ENCODE measurements around the gene FOXO6. TPM values are rescaled to one million over a fixed set of nuclear protein-coding genes. Genes with fewer than 3 reads are reported as not detected.

Gene FOXO6
- total RNA-seq, 2 donors from 2014 or later: 3.3 to 5.0 TPM

GRCh38 chr1:41345434-41346075 is 15.7 kb upstream of the FOXO6 start:
- no peak for DNase-seq (ENCODE audit: low spot score)
- H3K4me1 ChIP-seq (replicated peaks): no peaks in the 10 kb centered on the region
- 84% methylated on average over 3 of the region's 4 CpGs for WGBS

GRCh38 chr1:41347276-41347675 is 14.0 kb upstream of the FOXO6 start:
- no peak for DNase-seq (ENCODE audit: low spot score)
- TF ChIP-seq POLR2A (IDR thresholded peaks at IDR 0.05) (no peak), CTCF (IDR thresholded peaks at IDR 0.05) (no peak), POLR2AphosphoS5 (IDR thresholded peaks at IDR 0.05) (no peak)
- WGBS: 85% methylated on average over 2 of the region's 2 CpGs
- Histone ChIP-seq H3K4me3 (no peak overlapping the region), H3K36me3 (no peaks in the 10 kb centered on the region), H3K27me3 (replicated peaks; ENCODE audit: insufficient read depth) (no peaks in the 10 kb centered on the region), H3K27ac (no peak overlapping the region), H3K9me3 (no peaks in the 10 kb centered on the region), H3K4me1 (replicated peaks) (no peaks in the 10 kb centered on the region)
- intact Hi-C loops (cut with DNase I): no loop called here

More at GRCh38 chr1:41345434-41346075, 15.7 kb upstream of the FOXO6 start:
- Histone ChIP-seq H3K9me3 (no peaks in the 10 kb centered on the region), H3K4me3 (no peak overlapping the region), H3K36me3 (no peaks in the 10 kb centered on the region), H3K27ac (no peak overlapping the region), H3K27me3 (replicated peaks; ENCODE audit: insufficient read depth) (no peaks in the 10 kb centered on the region)
- no peak for TF ChIP-seq CTCF (IDR thresholded peaks at IDR 0.05)
- TF ChIP-seq POLR2AphosphoS5 (IDR thresholded peaks at IDR 0.05): no peak
- TF ChIP-seq POLR2A (IDR thresholded peaks at IDR 0.05): no peak
- intact Hi-C loops (cut with DNase I): no loop called here

- intact Hi-C loops (cut with DNase I): no loop called here
- Histone ChIP-seq H3K27ac (no peak overlapping the region), H3K36me3 (no peaks in the 10 kb centered on the region), H3K4me1 (replicated peaks) (no peaks in the 10 kb centered on the region), H3K4me3 (no peak overlapping the region), H3K9me3 (no peaks in the 10 kb centered on the region), H3K27me3 (replicated peaks; ENCODE audit: insufficient read depth) (no peaks in the 10 kb centered on the region)
- DNase-seq (ENCODE audit: low spot score): no peak
- 90% methylated on average over 4 of the region's 4 CpGs for WGBS
- TF ChIP-seq POLR2AphosphoS5 (IDR thresholded peaks at IDR 0.05) (no peak), CTCF (IDR thresholded peaks at IDR 0.05) (no peak), POLR2A (IDR thresholded peaks at IDR 0.05) (no peak)
Observed at GRCh38 chr1:41348394-41348793, 12.8 kb upstream of the FOXO6 start.

- H3K4me1 ChIP-seq (replicated peaks): peaks cover 3% of the 10 kb centered on the region
- H3K27ac ChIP-seq: no peak overlapping the region
- WGBS: 88% methylated on average over 8 of the region's 8 CpGs
- TF ChIP-seq CTCF (IDR thresholded peaks at IDR 0.05) (no peak), POLR2AphosphoS5 (IDR thresholded peaks at IDR 0.05) (no peak), POLR2A (IDR thresholded peaks at IDR 0.05) (no peak)
- no peaks in the 10 kb centered on the region for H3K9me3 ChIP-seq
- intact Hi-C loops (cut with DNase I): no loop called here
- H3K4me3 ChIP-seq: no peak overlapping the region
- H3K27me3 ChIP-seq (replicated peaks; ENCODE audit: insufficient read depth): no peaks in the 10 kb centered on the region
- no peak for DNase-seq (ENCODE audit: low spot score)
- no peaks in the 10 kb centered on the region for H3K36me3 ChIP-seq
Observed at GRCh38 chr1:41349361-41350054, 11.7 kb upstream of the FOXO6 start.

GRCh38 chr1:41350055-41350378 is 11.2 kb upstream of the FOXO6 start:
- Histone ChIP-seq H3K4me3 (no peak overlapping the region), H3K4me1 (replicated peaks) (peaks cover 3% of the 10 kb centered on the region), H3K27ac (no peak overlapping the region), H3K27me3 (replicated peaks; ENCODE audit: insufficient read depth) (no peaks in the 10 kb centered on the region), H3K36me3 (no peaks in the 10 kb centered on the region), H3K9me3 (no peaks in the 10 kb centered on the region)
- 85% methylated on average over 2 of the region's 2 CpGs for WGBS
- intact Hi-C loops (cut with DNase I): no loop called here
- no peak for DNase-seq (ENCODE audit: low spot score)
- TF ChIP-seq POLR2A (IDR thresholded peaks at IDR 0.05) (no peak), POLR2AphosphoS5 (IDR thresholded peaks at IDR 0.05) (no peak), CTCF (IDR thresholded peaks at IDR 0.05) (no peak)

Measured in prostate gland (tissue), 2 donors.